Skeletal muscle tissue (tissue), 4 donors: ENCODE results near the gene LTBP3. TPM values are rescaled to one million over a fixed set of nuclear protein-coding genes. Genes with fewer than 3 reads are reported as not detected.
"Not testable (repeated sequence)": the region's sequence is repeated elsewhere in the genome, so short reads cannot be mapped to it uniquely, and the experiment has no call there.

Experiments
- H3K27ac ChIP-seq: one replicate; pipeline ENCODE4 v1.7.0; 2013; ENCODE audit warnings: mild to moderate bottlenecking, low read depth, low read length, inconsistent platforms
- H3K27me3 ChIP-seq, 3 donors: one replicate each; pipeline ENCODE4 v1.7.0; 2013; ENCODE audit warnings: low read length in 3 of 3; ENCODE audit not compliant: control insufficient read depth in 3 of 3, insufficient read depth in 3 of 3
- H3K36me3 ChIP-seq, 3 donors: one replicate each; pipeline ENCODE4 v1.7.0; 2013; ENCODE audit warnings: low read length in 3 of 3; ENCODE audit not compliant: control insufficient read depth in 3 of 3, insufficient read depth in 3 of 3
- H3K4me1 ChIP-seq, 3 donors: one replicate each; pipeline ENCODE4 v1.7.0; 2013; ENCODE audit warnings: low read length in 3 of 3, mild to moderate bottlenecking in 3 of 3; ENCODE audit not compliant: control insufficient read depth in 3 of 3, insufficient read depth in 3 of 3
- H3K4me3 ChIP-seq, 3 donors: one replicate each; pipeline ENCODE4 v1.7.0; 2013; ENCODE audit warnings: low read length in 3 of 3
- H3K9ac ChIP-seq, 3 donors: one replicate each; pipeline ENCODE4 v1.7.0; 2013; ENCODE audit warnings: low read length in 3 of 3, mild to moderate bottlenecking in 3 of 3, moderate library complexity in 2 of 3, low read depth in 1 of 3
- H3K9me3 ChIP-seq, 3 donors: one replicate each; pipeline ENCODE4 v1.7.0; 2013; ENCODE audit warnings: low read length in 3 of 3; ENCODE audit not compliant: control insufficient read depth in 3 of 3
- total RNA-seq: library from RNA; depleted of rRNA; stranded (reverse); fragments of >200 nt; gene quantifications from one replicate; pipeline ENCODE4 v1.2.3, GENCODE V29; 2014
- donor health status: Osteomylitis.

LTBP3 gene
- total RNA-seq, 1 donor from 2014 or later: 32.9 TPM

DNA sequence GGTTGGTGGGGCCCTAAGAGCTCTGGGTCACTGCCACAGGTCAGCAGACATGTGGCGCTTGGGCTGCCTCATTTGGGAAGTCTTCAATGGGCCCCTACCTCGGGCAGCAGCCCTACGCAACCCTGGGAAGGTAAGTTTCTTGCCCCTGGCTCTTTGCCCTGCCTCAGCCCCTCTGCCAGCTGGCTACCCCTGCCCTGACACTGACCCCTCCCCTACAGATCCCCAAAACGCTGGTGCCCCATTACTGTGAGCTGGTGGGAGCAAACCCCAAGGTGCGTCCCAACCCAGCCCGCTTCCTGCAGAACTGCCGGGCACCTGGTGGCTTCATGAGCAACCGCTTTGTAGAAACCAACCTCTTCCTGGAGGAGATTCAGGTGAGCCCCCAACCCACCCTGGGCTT is 31.4 kb downstream of the LTBP3 start:
- H3K36me3 ChIP-seq: peaks cover 40 to 45% (median 41%) of the 10 kb centered on the region in 3 donors
- H3K4me3 ChIP-seq: no peak overlapping the region
- no peak overlapping the region for H3K27ac ChIP-seq
- H3K9ac ChIP-seq: peak overlapping the region in 1 of 3 donors; percentile 93
- H3K27me3 ChIP-seq: no peaks in the 10 kb centered on the region
- H3K9me3 ChIP-seq: no peaks in the 10 kb centered on the region
- peaks cover 19 to 23% (median 22%) of the 10 kb centered on the region in 3 donors for H3K4me1 ChIP-seq

DNA sequence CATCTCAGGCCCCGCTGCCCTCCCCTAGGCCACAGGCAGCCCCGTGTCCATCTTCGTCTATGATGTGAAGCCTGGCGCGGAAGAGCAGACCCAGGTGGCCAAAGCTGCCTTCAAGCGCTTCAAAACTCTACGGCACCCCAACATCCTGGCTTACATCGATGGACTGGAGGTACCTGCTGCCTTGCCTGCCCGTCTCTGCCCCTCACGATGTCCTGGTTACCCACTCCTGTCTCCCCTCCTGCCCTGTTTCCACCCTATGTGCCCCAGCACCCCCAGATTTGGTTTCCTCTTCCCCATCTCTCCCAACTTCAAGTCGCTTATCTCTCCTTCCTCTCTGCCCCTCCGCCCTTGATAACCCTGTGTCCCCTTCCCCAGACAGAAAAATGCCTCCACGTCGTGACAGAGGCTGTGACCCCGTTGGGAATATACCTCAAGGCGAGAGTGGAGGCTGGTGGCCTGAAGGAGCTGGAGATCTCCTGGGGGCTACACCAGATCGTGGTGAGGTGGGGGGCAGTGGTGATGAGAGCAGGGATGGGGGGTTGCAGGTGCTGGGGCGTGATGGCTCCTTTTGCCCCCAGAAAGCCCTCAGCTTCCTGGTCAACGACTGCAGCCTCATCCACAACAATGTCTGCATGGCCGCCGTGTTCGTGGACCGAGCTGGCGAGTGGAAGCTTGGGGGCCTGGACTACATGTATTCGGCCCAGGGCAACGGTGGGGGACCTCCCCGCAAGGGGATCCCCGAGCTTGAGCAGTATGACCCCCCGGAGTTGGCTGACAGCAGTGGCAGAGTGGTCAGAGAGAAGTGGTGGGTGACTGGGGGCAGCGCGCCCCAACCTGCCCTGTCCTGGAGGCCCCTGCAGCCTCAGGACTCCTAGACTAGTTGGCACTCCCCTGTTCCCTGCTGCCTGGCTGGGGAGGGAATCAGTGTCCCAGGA is 32.3 kb downstream of the LTBP3 start:
- H3K27me3 ChIP-seq: no peaks in the 10 kb centered on the region
- peaks cover 19 to 23% (median 22%) of the 10 kb centered on the region in 3 donors for H3K4me1 ChIP-seq
- peak overlapping the region; percentile 78 to 88 (median 78) for H3K4me3 ChIP-seq
- peak overlapping the region; percentile 87 to 93 (median 89) for H3K9ac ChIP-seq
- H3K36me3 ChIP-seq: peaks cover 31 to 36% (median 31%) of the 10 kb centered on the region in 3 donors
- H3K27ac ChIP-seq: peak overlapping the region; percentile 87
- H3K9me3 ChIP-seq: no peaks in the 10 kb centered on the region

DNA sequence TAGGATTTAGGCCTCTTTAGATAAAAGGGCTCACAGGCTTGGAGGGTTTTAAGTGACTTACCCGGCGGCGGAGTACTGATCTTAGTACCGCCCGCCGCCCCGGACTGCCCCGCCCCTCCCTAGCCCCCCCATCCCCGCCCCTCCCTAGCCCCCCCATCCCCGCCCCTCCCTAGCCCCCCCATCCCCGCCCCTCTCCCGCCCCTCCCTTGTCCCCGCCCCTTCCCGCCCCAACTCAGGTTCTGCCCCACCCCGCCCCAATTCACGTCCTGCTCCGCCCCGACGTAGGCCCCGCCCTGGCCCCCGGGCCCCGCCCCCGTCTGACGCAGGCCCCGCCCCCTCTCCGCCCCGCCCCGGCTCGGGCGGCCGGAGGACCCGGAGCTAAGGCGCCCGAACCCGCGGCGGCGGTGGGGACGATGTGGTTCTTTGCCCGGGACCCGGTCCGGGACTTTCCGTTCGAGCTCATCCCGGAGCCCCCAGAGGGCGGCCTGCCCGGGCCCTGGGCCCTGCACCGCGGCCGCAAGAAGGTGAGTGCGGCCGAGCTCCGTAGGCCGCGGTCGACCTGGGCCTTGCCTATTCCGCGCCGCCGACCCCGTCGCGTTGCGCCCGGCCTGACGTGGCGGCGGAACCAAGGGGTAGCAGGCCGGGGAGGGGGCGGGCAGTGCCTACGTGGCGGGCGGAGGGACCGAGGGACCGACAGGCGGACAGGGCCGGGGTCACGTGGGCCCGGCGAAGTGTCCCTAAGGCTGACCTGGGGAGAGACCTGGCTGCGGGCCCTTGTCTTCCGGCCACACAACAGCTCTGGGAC is 33.2 kb downstream of the LTBP3 start, which contains the start of gene SCYL1:
TSS of gene SCYL1 (plus strand) at position 343 of the 805 bp plus-strand sequence. CDS start at position 414, 71 bp downstream.
- Histone ChIP-seq H3K9me3 (no peaks in the 10 kb centered on the region), H3K9ac (peak within 1 kb of the TSS; percentile 87 to 93 (median 89)), H3K4me1 (peaks cover 19 to 23% (median 22%) of the 10 kb centered on the region in 3 donors), H3K27ac (peak within 1 kb of the TSS; percentile 87), H3K27me3 (no peaks in the 10 kb centered on the region), H3K4me3 (peak within 1 kb of the TSS; percentile 78 to 88 (median 78)), H3K36me3 (peaks cover 22 to 27% (median 23%) of the 10 kb centered on the region in 3 donors)

DNA sequence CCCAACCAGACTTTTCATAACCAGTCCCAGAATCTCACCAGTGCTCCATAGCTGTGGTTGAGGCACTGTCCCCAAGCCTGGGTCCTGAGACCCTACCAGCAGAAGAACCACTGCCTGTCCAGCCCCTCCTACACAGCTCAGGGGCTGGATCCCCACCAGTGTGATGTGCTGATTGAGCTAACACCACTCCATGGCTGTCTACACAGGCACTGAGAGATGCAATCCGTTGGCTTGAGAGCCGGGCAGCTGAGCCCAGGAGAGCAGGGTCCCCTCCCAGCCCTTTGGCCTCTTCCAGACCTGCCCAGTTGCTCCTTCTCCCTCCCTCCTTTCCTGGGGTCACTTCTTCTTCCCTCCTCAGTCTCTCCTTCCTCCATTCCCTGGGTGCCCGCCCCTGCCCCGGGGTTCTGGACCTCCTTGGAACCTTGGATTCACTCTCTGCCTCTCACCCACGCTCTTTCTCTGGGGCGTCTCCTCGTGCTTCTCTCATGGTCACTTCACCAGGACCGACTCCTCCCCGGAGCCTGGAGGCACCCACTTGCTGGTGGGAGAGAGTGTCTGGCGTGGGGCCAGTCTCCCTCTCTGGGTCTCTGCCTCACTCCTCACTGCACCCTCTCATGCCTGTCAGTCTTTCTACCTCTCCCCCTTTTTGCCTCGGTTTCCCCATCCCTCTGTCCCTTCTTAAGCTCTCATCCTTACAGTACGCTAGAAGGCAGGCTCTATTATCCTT is 34.0 kb downstream of the LTBP3 start:
- Histone ChIP-seq H3K4me3 (peak overlapping the region; percentile 48 to 61 (median 59)), H3K4me1 (peaks cover 19 to 23% (median 22%) of the 10 kb centered on the region in 3 donors), H3K36me3 (peaks cover 15 to 19% (median 17%) of the 10 kb centered on the region in 3 donors), H3K9ac (peak overlapping the region; percentile 5 to 70 (median 57)), H3K9me3 (no peaks in the 10 kb centered on the region), H3K27ac (peak overlapping the region; percentile 48), H3K27me3 (no peaks in the 10 kb centered on the region)

GRCh38 chr11:65523631-65523968 is 34.6 kb downstream of the LTBP3 start:
- not testable (repeated sequence) for H3K27ac ChIP-seq, H3K9ac ChIP-seq, H3K9me3 ChIP-seq, H3K4me3 ChIP-seq, H3K27me3 ChIP-seq
- peaks cover 13 to 17% (median 16%) of the 10 kb centered on the region in 3 donors for H3K36me3 ChIP-seq
- H3K4me1 ChIP-seq: peaks cover 19 to 23% (median 22%) of the 10 kb centered on the region in 3 donors

DNA sequence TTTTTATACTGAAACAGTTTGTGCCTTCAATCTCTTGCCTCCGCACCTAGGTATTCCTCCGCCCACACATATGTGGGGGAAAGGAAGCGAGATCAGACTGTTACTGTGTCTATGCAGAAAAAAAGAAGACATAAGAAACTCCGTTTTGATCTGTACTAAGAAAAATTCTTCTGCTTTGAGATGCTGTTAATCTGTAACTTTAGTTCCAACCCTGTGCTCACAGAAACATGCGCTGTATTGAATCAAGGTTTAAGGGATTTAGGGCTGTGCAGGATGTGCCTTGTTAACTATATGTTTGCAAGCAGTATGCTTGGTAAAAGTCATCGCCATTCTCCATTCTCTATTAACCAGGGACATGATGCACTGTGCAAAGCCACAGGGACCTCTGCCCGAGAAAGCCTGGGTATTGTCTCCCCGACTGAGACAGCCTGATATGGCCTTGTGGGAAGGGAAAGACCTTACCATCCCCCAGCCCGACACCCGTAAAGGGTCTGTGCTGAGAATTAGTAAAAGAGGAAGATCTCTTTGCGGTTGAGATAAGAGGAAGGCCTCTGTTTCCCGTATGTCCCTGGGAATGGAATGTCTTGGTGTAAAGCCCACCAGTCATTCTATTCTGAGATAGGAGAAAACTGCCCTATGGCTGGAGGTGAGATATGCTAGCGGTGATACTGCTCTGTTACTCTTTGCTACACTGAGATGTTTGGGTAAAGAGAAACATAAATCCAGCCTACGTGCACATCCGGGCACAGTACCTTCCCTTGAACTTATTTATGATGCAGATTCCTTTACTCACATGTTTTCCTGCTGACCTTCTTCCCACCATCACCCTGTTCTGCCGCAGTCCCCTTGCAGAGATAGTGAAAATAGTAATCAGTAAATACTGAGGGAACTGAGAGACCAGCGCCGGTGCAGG is 35.2 kb downstream of the LTBP3 start:
- H3K4me1 ChIP-seq: peaks cover 19 to 23% (median 22%) of the 10 kb centered on the region in 3 donors
- H3K9me3 ChIP-seq, H3K27ac ChIP-seq, H3K27me3 ChIP-seq, H3K4me3 ChIP-seq, H3K9ac ChIP-seq: not testable (repeated sequence)
- peaks cover 13 to 16% (median 15%) of the 10 kb centered on the region in 3 donors for H3K36me3 ChIP-seq

DNA sequence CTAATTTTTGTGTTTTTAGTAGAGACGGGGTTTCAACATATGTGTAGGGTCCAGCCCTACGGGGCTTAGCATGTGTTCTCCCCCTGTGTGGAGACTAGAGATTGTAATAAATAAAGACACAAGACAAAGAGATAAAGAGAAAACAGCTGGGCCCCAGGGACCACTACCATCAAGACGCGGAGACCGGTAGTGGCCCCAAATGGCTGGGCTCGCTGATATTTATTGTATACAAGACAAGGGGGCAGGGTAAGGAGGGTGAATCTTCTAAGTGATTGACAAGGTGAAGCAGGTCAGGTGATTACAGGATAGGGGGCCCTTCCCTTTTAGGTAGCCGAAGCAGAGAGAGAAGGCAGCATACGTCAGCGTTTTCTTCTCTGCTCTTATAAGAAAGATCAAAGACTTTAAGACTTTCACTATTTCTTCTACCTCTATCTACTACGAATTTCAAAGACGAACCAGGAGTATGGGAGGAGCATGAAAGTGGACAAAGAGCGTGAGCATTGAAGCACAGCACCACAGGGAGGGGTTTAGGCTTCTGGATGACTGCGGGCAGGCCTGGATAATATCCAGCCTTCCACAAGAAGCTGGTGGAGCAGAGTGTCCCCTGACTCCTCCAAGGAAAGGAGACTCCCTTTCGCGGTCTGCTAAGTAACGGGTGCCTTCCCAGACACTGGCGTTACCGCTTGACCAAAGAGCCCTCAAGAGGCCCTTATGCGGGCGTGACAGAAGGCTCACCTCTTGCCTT is 36.2 kb downstream of the LTBP3 start:
- H3K36me3 ChIP-seq: peaks cover 7 to 10% (median 8%) of the 10 kb centered on the region in 3 donors

GRCh38 chr11:65518941-65519549 is 39.1 kb downstream of the LTBP3 start:
- H3K4me1 ChIP-seq, H3K9ac ChIP-seq, H3K27ac ChIP-seq, H3K4me3 ChIP-seq, H3K9me3 ChIP-seq, H3K27me3 ChIP-seq, H3K36me3 ChIP-seq: not testable (repeated sequence)

More for the DNA sequence above, 36.2 kb downstream of the LTBP3 start:
- not testable (repeated sequence) for H3K9me3 ChIP-seq, H3K27me3 ChIP-seq, H3K27ac ChIP-seq, H3K9ac ChIP-seq, H3K4me3 ChIP-seq
- H3K4me1 ChIP-seq: peaks cover 19 to 23% (median 22%) of the 10 kb centered on the region in 3 donors
